Measurements from ENCODE around the gene UBTD1. TPM values are rescaled to one million over a fixed set of nuclear protein-coding genes. Genes with fewer than 3 reads are reported as not detected.

UBTD1 gene
- total RNA-seq, 1 donor from 2014 or later, result 33.0 TPM

DNA sequence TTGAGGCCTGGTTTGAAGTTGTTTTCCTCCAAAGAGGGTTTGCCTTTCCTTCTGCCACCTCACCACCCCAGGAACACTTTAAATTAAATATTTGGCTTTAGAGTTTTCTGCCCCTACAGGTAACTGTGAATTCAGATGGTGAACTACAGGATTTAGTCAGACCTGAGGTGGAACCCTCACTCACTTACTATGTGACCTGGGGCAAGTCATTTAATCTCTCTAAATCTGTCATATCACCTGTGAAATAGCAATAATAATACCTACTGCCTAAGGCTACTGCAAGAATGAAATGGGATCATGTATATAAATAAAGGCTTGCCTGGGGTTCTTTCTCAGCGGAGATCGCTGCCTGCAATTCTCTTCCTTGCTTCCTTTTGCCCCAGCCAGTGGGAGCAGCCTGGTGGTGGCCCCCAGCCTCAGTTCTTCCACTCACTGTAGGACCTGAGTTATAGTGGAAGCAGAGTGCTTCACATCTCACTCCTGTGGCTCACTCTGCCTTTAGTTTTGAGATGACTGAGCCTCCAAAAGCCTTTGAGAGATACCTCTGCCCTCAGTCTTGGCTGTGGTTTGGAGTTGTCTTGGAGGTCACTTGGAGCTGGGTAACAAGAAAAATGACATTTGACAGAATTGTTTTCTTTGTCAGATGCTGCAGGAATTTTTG is 67.7 kb downstream of the UBTD1 start:
- no peaks in the 10 kb centered on the region for H3K27me3 ChIP-seq
- no peak overlapping the region for H3K4me3 ChIP-seq
- intact Hi-C loops (cut with DNase I), result no loop called here
- no peak for TF ChIP-seq CTCF (IDR thresholded peaks at IDR 0.05)
- no peaks in the 10 kb centered on the region for H3K9me3 ChIP-seq
- H3K36me3 ChIP-seq, result peaks cover 23 to 33% of the 10 kb centered on the region in 2 donors
- H3K4me1 ChIP-seq, result peaks cover 0 to 8% of the 10 kb centered on the region in 2 donors
- H3K27ac ChIP-seq, result peak overlapping the region in 1 of 2 donors; percentile 7
- DNase-seq (ENCODE audit: low spot score in 2 of 2), result no peak

GRCh38 chr10:97567891-97568290 is 69.2 kb downstream of the UBTD1 start:
- no peak for DNase-seq (ENCODE audit: low spot score in 2 of 2)
- peaks cover 26 to 33% of the 10 kb centered on the region in 2 donors for H3K36me3 ChIP-seq
- no peak overlapping the region for H3K27ac ChIP-seq
- H3K9me3 ChIP-seq, result no peaks in the 10 kb centered on the region
- no peak overlapping the region for H3K4me3 ChIP-seq
- H3K4me1 ChIP-seq, result peaks cover 9 to 15% of the 10 kb centered on the region in 2 donors
- H3K27me3 ChIP-seq, result no peaks in the 10 kb centered on the region
- TF ChIP-seq CTCF (IDR thresholded peaks at IDR 0.05), result no peak
- intact Hi-C loops (cut with DNase I), result no loop called here

- Histone ChIP-seq H3K9me3 (no peaks in the 10 kb centered on the region), H3K36me3 (peaks cover 26 to 33% of the 10 kb centered on the region in 2 donors), H3K4me1 (peaks cover 10 to 19% of the 10 kb centered on the region in 2 donors), H3K4me3 (no peak overlapping the region), H3K27ac (no peak overlapping the region), H3K27me3 (no peaks in the 10 kb centered on the region)
- TF ChIP-seq CTCF (IDR thresholded peaks at IDR 0.05), result no peak
- intact Hi-C loops (cut with DNase I), result no loop called here
- DNase-seq (ENCODE audit: low spot score in 2 of 2), result no peak
These were observed 71.5 kb downstream of the UBTD1 start for GRCh38 chr10:97570146-97570788.

DNA sequence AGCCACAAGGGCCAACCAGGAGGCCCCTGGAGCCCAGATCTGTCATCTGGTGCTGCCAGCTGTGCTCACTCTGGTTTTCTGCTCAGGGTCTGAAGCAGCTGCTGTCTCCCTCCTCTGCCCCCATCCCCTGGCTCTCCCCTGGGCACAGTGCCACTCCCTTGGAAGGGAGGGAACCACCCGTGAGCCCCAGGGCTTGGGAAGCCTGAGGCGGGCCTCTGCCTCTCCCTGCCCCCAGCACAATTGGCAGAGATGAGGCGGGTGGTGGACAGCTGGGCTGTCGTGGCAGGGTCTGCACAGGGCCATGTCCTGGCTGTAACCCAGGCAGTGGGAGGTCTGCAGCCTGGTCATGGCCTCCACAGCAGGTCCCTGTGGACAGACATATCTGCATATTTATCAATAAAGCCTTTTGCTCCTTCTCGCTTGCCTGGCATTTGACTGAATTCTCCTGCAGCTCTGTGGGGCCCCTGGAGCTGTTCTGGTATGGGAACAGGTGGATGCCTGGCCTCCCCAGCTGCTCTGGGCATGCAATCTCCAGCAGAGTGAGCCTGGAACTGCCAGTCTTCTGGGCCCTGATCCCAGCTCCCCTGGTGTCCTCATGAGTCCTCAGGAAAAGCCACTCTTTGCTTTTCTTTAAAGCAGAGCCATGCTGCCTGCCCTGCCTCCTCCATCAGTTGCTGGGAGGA is 72.2 kb downstream of the UBTD1 start:
- Histone ChIP-seq H3K4me3 (no peak overlapping the region), H3K27me3 (no peaks in the 10 kb centered on the region), H3K27ac (no peak overlapping the region), H3K4me1 (peaks cover 10 to 19% of the 10 kb centered on the region in 2 donors), H3K36me3 (peaks cover 26 to 33% of the 10 kb centered on the region in 2 donors), H3K9me3 (no peaks in the 10 kb centered on the region)
- no peak for TF ChIP-seq CTCF (IDR thresholded peaks at IDR 0.05)
- DNase-seq (ENCODE audit: low spot score in 2 of 2), result no peak
- intact Hi-C loops (cut with DNase I), result no loop called here

- peaks cover 26 to 33% of the 10 kb centered on the region in 2 donors for H3K36me3 ChIP-seq
These were observed 72.9 kb downstream of the UBTD1 start for GRCh38 chr10:97571622-97572021.

More at GRCh38 chr10:97571622-97572021, 72.9 kb downstream of the UBTD1 start:
- Histone ChIP-seq H3K4me1 (peaks cover 10 to 14% of the 10 kb centered on the region in 2 donors), H3K9me3 (no peaks in the 10 kb centered on the region), H3K27me3 (no peaks in the 10 kb centered on the region), H3K27ac (no peak overlapping the region), H3K4me3 (no peak overlapping the region)
- DNase-seq (ENCODE audit: low spot score in 2 of 2), result no peak
- intact Hi-C loops (cut with DNase I), result loop anchor here (1.0 kb wide), 1 partner anchor 41 kb away; no protein-coding TSS in a partner anchor
- TF ChIP-seq CTCF (IDR thresholded peaks at IDR 0.05), result no peak

Data from ascending aorta (tissue), 2 donors.